ENCODE results near the gene AKT1S1.
A peak's percentile ranks its signal among the peaks of the same experiment; 100 is the strongest.

Gene AKT1S1

DNA sequence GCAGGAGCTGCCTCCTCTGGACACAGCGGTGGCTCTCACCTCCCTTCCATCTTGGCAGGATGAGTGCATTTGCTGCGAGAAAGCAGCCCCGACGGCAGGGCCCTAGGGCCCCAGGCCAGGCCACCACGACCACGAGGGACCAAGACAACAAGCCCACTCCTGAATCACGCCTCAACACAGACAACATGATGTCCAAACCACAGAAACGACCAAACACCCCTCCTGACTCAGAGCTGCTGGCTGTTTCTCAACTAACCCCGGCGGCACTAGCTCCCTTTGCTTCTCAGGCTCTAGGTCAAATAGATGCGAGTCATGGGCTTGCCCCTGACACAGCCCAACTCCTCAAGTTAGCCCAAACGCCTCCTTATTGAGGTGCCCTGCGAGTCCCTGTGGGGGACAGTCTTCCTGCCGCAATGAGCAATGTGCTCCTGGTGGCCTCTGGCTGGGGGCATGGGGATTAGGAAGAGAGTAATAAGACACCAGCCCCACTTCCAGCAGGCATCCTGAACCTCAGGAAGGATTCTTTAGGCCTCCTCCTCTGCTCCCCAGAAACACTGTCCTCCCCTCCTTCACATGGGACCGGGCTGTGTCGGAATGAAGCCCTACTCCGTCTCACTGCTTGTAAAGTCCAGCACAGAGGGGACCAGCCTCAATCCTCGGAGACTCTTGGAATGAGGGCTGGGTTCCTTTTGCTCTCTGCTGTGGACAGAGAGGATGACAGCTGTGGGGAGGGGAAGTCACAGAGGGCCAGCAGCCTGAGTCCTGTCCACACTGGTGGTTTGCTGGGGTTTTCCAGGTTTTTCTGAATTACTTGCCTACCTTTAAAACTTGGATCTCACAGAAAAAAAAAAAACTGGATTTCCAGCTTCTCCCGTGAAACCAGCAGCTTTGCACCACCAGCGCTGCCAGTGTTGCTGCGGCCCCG is 45.0 kb upstream of the AKT1S1 start:
- peak overlapping the region; percentile 10; the same call in 1 of the 2 replicates for H3K27ac ChIP-seq (ENCODE audit: extremely low read depth, low read depth, low read length)
- peaks cover 54 to 87% of the 10 kb centered on the region in 2 experiments for H3K36me3 ChIP-seq (ENCODE audit: control insufficient read depth in 2 of 2, insufficient read depth in 1 of 2, low read length in 2 of 2)
- no peaks in the 10 kb centered on the region; the same call in 1 of the 2 replicates for H3K4me1 ChIP-seq (ENCODE audit: control insufficient read depth, insufficient read depth, low read length)
- no peak overlapping the region for H3K4me3 ChIP-seq (ENCODE audit: low read depth, low read length)
- ChIA-PET POLR2A (interaction anchor here (0.5 to 1.8 kb wide), 8 partner anchors 7 to 34 kb away, joined by 3 to 6 read pairs (median 4); partner anchors contain the start of genes ATF5 and NUP62), CTCF (interaction anchor here (1.1 kb wide), 1 partner anchor 53 kb away, joined by 3 read pairs; no protein-coding TSS in a partner anchor)
- H3K9me3 ChIP-seq (ENCODE audit: control insufficient read depth, insufficient read depth, low read depth, low read length) = no peaks in the 10 kb centered on the region
- TF ChIP-seq HOXA7 (CRISPR knock-in tag; IDR thresholded peaks at IDR 0.05; ENCODE audit: borderline replicate concordance) (no peak), GLIS1 (tag by site-specific recombination; IDR thresholded peaks at IDR 0.05) (peak; percentile 69), GLIS2 (tag by site-specific recombination; IDR thresholded peaks at IDR 0.05) (0 out of 2 replicates have a peak, but pooled peaks have one; percentile 1), BCL11B (tag by site-specific recombination; IDR thresholded peaks at IDR 0.05; ENCODE audit: low read depth) (no peak), KLF1 (tag by site-specific recombination; IDR thresholded peaks at IDR 0.05) (no peak), ZNF600 (tag by site-specific recombination; IDR thresholded peaks at IDR 0.05) (peak; percentile 93), ZIC2 (tag by site-specific recombination; IDR thresholded peaks at IDR 0.05) (peak; percentile 14; the same call in 1 of the 2 replicates), IKZF3 (tag by site-specific recombination; IDR thresholded peaks at IDR 0.05) (0 out of 2 replicates have a peak, but pooled peaks have one; percentile 25), GLI4 (tag by site-specific recombination; IDR thresholded peaks at IDR 0.05) (no peak)
- TF ChIP-seq, protein P1, sequence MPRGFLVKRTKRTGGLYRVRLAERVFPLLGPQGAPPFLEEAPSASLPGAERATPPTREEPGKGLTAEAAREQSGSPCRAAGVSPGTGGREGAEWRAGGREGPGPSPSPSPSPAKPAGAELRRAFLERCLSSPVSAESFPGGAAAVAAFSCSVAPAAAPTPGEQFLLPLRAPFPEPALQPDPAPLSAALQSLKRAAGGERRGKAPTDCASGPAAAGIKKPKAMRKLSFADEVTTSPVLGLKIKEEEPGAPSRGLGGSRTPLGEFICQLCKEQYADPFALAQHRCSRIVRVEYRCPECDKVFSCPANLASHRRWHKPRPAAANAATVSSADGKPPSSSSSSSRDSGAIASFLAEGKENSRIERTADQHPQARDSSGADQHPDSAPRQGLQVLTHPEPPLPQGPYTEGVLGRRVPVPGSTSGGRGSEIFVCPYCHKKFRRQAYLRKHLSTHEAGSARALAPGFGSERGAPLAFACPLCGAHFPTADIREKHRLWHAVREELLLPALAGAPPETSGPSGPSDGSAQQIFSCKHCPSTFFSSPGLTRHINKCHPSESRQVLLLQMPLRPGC (tag by site-specific recombination; IDR thresholded peaks at IDR 0.05) = no peak

DNA sequence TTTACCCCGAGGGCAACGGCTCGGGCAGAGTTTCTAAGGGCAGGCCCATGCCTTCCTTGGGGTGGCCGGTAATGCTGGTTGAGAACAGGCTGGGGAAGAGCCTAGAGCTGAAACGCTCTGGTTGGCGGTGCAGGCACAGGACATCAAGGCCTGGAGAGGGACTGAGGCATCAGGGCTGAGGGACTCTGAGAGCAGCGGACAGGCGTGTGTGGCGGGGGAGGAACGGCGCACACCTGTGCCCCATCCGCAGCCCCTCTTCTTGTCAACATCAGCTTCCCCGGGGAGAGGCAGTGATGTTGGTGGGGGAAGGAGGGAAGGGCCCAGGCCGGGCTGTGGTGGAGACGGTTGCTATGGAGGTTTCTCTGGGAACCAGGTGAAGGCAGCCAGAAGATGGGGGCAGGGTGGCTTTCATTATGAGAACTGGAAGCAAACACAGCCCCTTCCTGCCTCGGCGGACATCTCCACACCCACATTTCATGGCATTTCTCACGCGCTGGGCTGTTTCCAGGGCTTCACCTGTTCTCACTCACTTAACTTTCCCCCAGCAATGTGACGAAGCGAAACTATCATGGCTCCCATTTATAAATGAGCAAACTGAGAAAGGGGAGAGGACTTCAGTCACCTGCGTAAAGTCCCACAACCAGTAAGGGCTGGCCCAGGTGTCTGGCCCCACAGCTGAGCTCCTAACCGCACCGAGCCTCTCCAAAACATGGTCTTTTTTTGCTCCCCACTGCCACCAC is 43.6 kb upstream of the AKT1S1 start:
- CTCF ChIA-PET = interaction anchor here (0.7 kb wide), 1 partner anchor 63 kb away, joined by 3 read pairs; no protein-coding TSS in a partner anchor
- H3K9me3 ChIP-seq (ENCODE audit: control insufficient read depth, insufficient read depth, low read depth, low read length) = no peaks in the 10 kb centered on the region
- H3K4me3 ChIP-seq (ENCODE audit: low read depth, low read length) = no peak overlapping the region
- H3K4me1 ChIP-seq (ENCODE audit: control insufficient read depth, insufficient read depth, low read length) = no peaks in the 10 kb centered on the region; the same call in 1 of the 2 replicates
- TF ChIP-seq PRDM1 (tag by site-specific recombination; IDR thresholded peaks at IDR 0.05) (peak; percentile 40; the same call in 1 of the 2 replicates), ZNF10 (tag by site-specific recombination; IDR thresholded peaks at IDR 0.05) (0 out of 2 replicates have a peak, but pooled peaks have one; percentile 44), ZNF140 (tag by site-specific recombination; IDR thresholded peaks at IDR 0.05) (no peak)
- peaks cover 53 to 86% of the 10 kb centered on the region in 2 experiments for H3K36me3 ChIP-seq (ENCODE audit: control insufficient read depth in 2 of 2, insufficient read depth in 1 of 2, low read length in 2 of 2)
- POLR2A ChIA-PET = interaction anchor here (0.7 to 3.3 kb wide), 7 partner anchors 8 to 33 kb away, joined by 3 to 25 read pairs (median 6); partner anchors contain the start of genes ATF5 and NUP62
- no peak overlapping the region for H3K27ac ChIP-seq (ENCODE audit: extremely low read depth, low read depth, low read length)

DNA sequence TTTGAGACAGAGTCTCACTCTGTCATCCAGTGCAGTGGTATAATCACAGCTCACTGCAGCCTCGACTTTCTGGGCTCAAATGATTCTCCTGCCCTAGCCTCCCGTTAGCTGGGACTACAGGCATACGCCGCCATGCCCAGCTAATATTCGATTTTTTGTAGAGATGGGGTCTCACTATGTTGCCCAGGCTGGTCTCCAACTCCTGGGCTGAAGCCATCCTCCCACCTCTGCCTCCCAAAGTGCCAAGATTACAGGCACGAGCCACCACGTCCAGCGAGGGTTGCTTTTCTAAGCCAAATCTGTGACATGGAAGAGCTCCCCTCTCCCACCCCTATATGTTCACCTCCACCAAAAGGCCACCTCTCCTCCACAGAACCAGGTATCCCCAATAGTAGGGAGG is 40.9 kb upstream of the AKT1S1 start:
- no peaks in the 10 kb centered on the region; the same call in 1 of the 2 replicates for H3K4me1 ChIP-seq (ENCODE audit: control insufficient read depth, insufficient read depth, low read length)
- TF ChIP-seq ZNF121 (tag by site-specific recombination; IDR thresholded peaks at IDR 0.05) (peak; percentile 90), KLF1 (tag by site-specific recombination; IDR thresholded peaks at IDR 0.05) (no peak), ZNF394 (tag by site-specific recombination; IDR thresholded peaks at IDR 0.05; ENCODE audit: borderline replicate concordance) (no peak), ZBTB7A (tag by site-specific recombination; IDR thresholded peaks at IDR 0.05; ENCODE audit: low read depth) (no peak)
- TF ChIP-seq, protein P2, sequence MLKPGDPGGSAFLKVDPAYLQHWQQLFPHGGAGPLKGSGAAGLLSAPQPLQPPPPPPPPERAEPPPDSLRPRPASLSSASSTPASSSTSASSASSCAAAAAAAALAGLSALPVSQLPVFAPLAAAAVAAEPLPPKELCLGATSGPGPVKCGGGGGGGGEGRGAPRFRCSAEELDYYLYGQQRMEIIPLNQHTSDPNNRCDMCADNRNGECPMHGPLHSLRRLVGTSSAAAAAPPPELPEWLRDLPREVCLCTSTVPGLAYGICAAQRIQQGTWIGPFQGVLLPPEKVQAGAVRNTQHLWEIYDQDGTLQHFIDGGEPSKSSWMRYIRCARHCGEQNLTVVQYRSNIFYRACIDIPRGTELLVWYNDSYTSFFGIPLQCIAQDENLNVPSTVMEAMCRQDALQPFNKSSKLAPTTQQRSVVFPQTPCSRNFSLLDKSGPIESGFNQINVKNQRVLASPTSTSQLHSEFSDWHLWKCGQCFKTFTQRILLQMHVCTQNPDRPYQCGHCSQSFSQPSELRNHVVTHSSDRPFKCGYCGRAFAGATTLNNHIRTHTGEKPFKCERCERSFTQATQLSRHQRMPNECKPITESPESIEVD (tag by site-specific recombination; IDR thresholded peaks at IDR 0.05) = no peak
- POLR2A ChIA-PET = interaction anchor here (2.2 to 3.3 kb wide), 2 partner anchors 11 to 41 kb away, joined by 7 to 25 read pairs; partner anchors contain the start of genes AKT1S1, ATF5, NUP62 and TBC1D17

More for the DNA sequence above, 40.9 kb upstream of the AKT1S1 start:
- Histone ChIP-seq H3K36me3 (ENCODE audit: control insufficient read depth in 2 of 2, insufficient read depth in 1 of 2, low read length in 2 of 2) (peaks cover 48 to 84% of the 10 kb centered on the region in 2 experiments; a peak in 2 of 3 replicates), H3K27ac (ENCODE audit: extremely low read depth, low read depth, low read length) (no peak overlapping the region), H3K4me3 (ENCODE audit: low read depth, low read length) (no peak overlapping the region), H3K9me3 (ENCODE audit: control insufficient read depth, insufficient read depth, low read depth, low read length) (no peaks in the 10 kb centered on the region)
- CTCF ChIA-PET = interaction anchor here (0.6 to 1.6 kb wide), 5 partner anchors 20 to 70 kb away, joined by 3 to 6 read pairs (median 4); no protein-coding TSS in a partner anchor
